Measurements from ENCODE around the gene BOC. TPM values are rescaled to one million over a fixed set of nuclear protein-coding genes. Genes with fewer than 3 reads are reported as not detected.

The BOC gene
- total and polyA plus RNA-seq, 9 donors: 28.6 to 98.5 (median 58.0) TPM

- no peak overlapping the region for H3K4me3 ChIP-seq
- 97 to 98% (median 97%) methylated on average over 2 of the region's 2 CpGs for WGBS, 3 donors
- H3K9me3 ChIP-seq: no peaks in the 10 kb centered on the region
- intact Hi-C loops (cut with DNase I): no loop called here
- H3K36me3 ChIP-seq: no peaks in the 10 kb centered on the region
- TF ChIP-seq CTCF (IDR thresholded peaks at IDR 0.05) (no peak), EP300 (IDR thresholded peaks at IDR 0.05) (no peak), POLR2A (IDR thresholded peaks at IDR 0.05) (no peak)
- no peak for DNase-seq
- H3K27ac ChIP-seq: no peak overlapping the region
- H3K4me1 ChIP-seq (ENCODE audit: insufficient read depth): no peaks in the 10 kb centered on the region
- H3K27me3 ChIP-seq: no peaks in the 10 kb centered on the region
Observed at GRCh38 chr3:113314923-113315322, 103.6 kb downstream of the BOC start.

GRCh38 chr3:113329757-113330156 is 118.4 kb downstream of the BOC start:
- no peak for TF ChIP-seq EP300 (IDR thresholded peaks at IDR 0.05)
- no peak for TF ChIP-seq CTCF (IDR thresholded peaks at IDR 0.05)
- TF ChIP-seq POLR2A (IDR thresholded peaks at IDR 0.05): no peak
- no peaks in the 10 kb centered on the region for H3K27me3 ChIP-seq
- H3K4me3 ChIP-seq: no peak overlapping the region
- no peak for DNase-seq
- no peaks in the 10 kb centered on the region for H3K4me1 ChIP-seq (ENCODE audit: insufficient read depth)
- H3K27ac ChIP-seq: no peak overlapping the region
- intact Hi-C loops (cut with DNase I): no loop called here
- H3K36me3 ChIP-seq: no peaks in the 10 kb centered on the region
- WGBS, 3 donors: 40 to 63% (median 48%) methylated on average over 2 of the region's 2 CpGs
- no peaks in the 10 kb centered on the region for H3K9me3 ChIP-seq

- intact Hi-C loops (cut with DNase I): no loop called here
- H3K9me3 ChIP-seq: no peaks in the 10 kb centered on the region
- no peak for DNase-seq
- no peak for TF ChIP-seq EP300 (IDR thresholded peaks at IDR 0.05)
- no peak for TF ChIP-seq CTCF (IDR thresholded peaks at IDR 0.05)
- no peak for TF ChIP-seq POLR2A (IDR thresholded peaks at IDR 0.05)
- H3K4me1 ChIP-seq (ENCODE audit: insufficient read depth): no peaks in the 10 kb centered on the region
- no peak overlapping the region for H3K4me3 ChIP-seq
- WGBS, 3 donors: 50 to 73% (median 72%) methylated on average over 2 of the region's 2 CpGs
- no peaks in the 10 kb centered on the region for H3K36me3 ChIP-seq
- no peaks in the 10 kb centered on the region for H3K27me3 ChIP-seq
- H3K27ac ChIP-seq: no peak overlapping the region
Observed at GRCh38 chr3:113330742-113331141, 119.4 kb downstream of the BOC start.

- no peaks in the 10 kb centered on the region for H3K27me3 ChIP-seq
- H3K27ac ChIP-seq: no peak overlapping the region
- no peak for DNase-seq
- TF ChIP-seq POLR2A (IDR thresholded peaks at IDR 0.05): no peak
- TF ChIP-seq CTCF (IDR thresholded peaks at IDR 0.05): no peak
- no peak for TF ChIP-seq EP300 (IDR thresholded peaks at IDR 0.05)
- no peaks in the 10 kb centered on the region for H3K4me1 ChIP-seq (ENCODE audit: insufficient read depth)
- no peak overlapping the region for H3K4me3 ChIP-seq
- H3K9me3 ChIP-seq: no peaks in the 10 kb centered on the region
- intact Hi-C loops (cut with DNase I): no loop called here
- no peaks in the 10 kb centered on the region for H3K36me3 ChIP-seq
Observed at GRCh38 chr3:113331187-113331586, 119.8 kb downstream of the BOC start.

Other genes starting within 250 kb of the BOC start
- under 1 TPM; 0.11 to 0.97 (median 0.28) TPM for gene CD200R1, start 236.5 kb upstream of the BOC start, total RNA-seq
- 1 to 10 TPM in 1 of 2 donors, under 1 TPM in 1; 0.23 to 2.8 TPM for gene CD200R1, start 236.5 kb upstream of the BOC start, polyA plus RNA-seq
- 10 to 100 TPM in 6 of 7 donors, 1 to 10 TPM in 1; 9.7 to 30.6 (median 14.0) TPM for gene GTPBP8, start 220.6 kb upstream of the BOC start, total RNA-seq
- gene GTPBP8, start 220.6 kb upstream of the BOC start, polyA plus RNA-seq: 10 to 100 TPM; 12.8 to 13.0 TPM
- 10 to 100 TPM in 1 of 7 donors, 1 to 10 TPM in 6; 4.8 to 27.0 (median 7.2) TPM for gene CFAP44, start 229.9 kb downstream of the BOC start, total RNA-seq
- gene CFAP44, start 229.9 kb downstream of the BOC start, polyA plus RNA-seq: 10 to 100 TPM in 1 of 2 donors, 1 to 10 TPM in 1; 9.0 to 12.2 TPM